DMS153 (cell line): Measurements from ENCODE around the gene SPATA20.

Source experiments
- DNase-seq: peaks from one replicate; lab custom pipeline; 2025; lab: John Stamatoyannopoulos, UW

SPATA20 gene

GRCh38 chr17:50559674-50560184 lies 12.8 kb downstream of the SPATA20 start:
- no peak for DNase-seq

- peak; percentile 62 for DNase-seq
Measured at GRCh38 chr17:50560185-50560824, 13.3 kb downstream of the SPATA20 start, which contains the start of gene CACNA1G. TSS of gene CACNA1G (plus strand) at chr17:50560715. CDS start at chr17:50561460, 745 bp downstream.

GRCh38 chr17:50560931-50561745 lies 14.2 kb downstream of the SPATA20 start:
- DNase-seq = no peak

GRCh38 chr17:50561746-50562141 lies 14.8 kb downstream of the SPATA20 start:
- DNase-seq = no peak

GRCh38 chr17:50562242-50563091 lies 15.5 kb downstream of the SPATA20 start:
- no peak for DNase-seq

GRCh38 chr17:50563092-50563511 lies 16.1 kb downstream of the SPATA20 start:
- DNase-seq = no peak

GRCh38 chr17:50564916-50565315 lies 17.9 kb downstream of the SPATA20 start:
- DNase-seq = no peak

- DNase-seq = peak; percentile 37
Measured at GRCh38 chr17:50565402-50566350, 18.7 kb downstream of the SPATA20 start.

- no peak for DNase-seq
Measured at GRCh38 chr17:50566886-50567285, 19.9 kb downstream of the SPATA20 start.

GRCh38 chr17:50568659-50569058 lies 21.7 kb downstream of the SPATA20 start:
- DNase-seq = no peak

- DNase-seq = no peak
Measured at GRCh38 chr17:50569592-50569991, 22.6 kb downstream of the SPATA20 start.

GRCh38 chr17:50570032-50570431 lies 23.1 kb downstream of the SPATA20 start:
- DNase-seq = no peak

GRCh38 chr17:50570528-50570927 lies 23.6 kb downstream of the SPATA20 start:
- no peak for DNase-seq

GRCh38 chr17:50571681-50572080 lies 24.7 kb downstream of the SPATA20 start:
- no peak for DNase-seq

- DNase-seq = no peak
Measured at GRCh38 chr17:50572541-50572940, 25.6 kb downstream of the SPATA20 start.

- no peak for DNase-seq
Measured at GRCh38 chr17:50573866-50574611, 27.1 kb downstream of the SPATA20 start.

GRCh38 chr17:50575581-50576210 lies 28.7 kb downstream of the SPATA20 start:
- no peak for DNase-seq

GRCh38 chr17:50576864-50577263 lies 29.9 kb downstream of the SPATA20 start:
- no peak for DNase-seq

GRCh38 chr17:50577451-50577954 lies 30.5 kb downstream of the SPATA20 start:
- DNase-seq = no peak

GRCh38 chr17:50578173-50578572 lies 31.2 kb downstream of the SPATA20 start:
- no peak for DNase-seq
